Naive thymus-derived CD4-positive, alpha-beta T cell (primary cell): ENCODE measurements around the gene LUZP2. TPM values are rescaled to one million over a fixed set of nuclear protein-coding genes. Genes with fewer than 3 reads are reported as not detected.
"Not testable (repeated sequence)": the region's sequence is repeated elsewhere in the genome, so short reads cannot be mapped to it uniquely, and the experiment has no call there.

Experiments used
- ATAC-seq: fragments of 150-1000 bp; cut with Tn5 transposase; 2 replicates; pipeline ENCODE4 v1.10.0; 2021; ENCODE audit warnings: mild to moderate bottlenecking, moderate library complexity
- CTCF ChIA-PET: fragments of 350-600 bp; sonication (Branson Sonifier 250); formaldehyde crosslinking; loops from one replicate; lab custom pipeline; 2021; ENCODE audit warnings: antibody characterized with exemption; lab: Charles Lee
- POLR2A ChIA-PET: fragments of 350-600 bp; sonication (Branson Sonifier 250); formaldehyde crosslinking; loops from one replicate; lab custom pipeline; 2021; ENCODE audit warnings: antibody characterized with exemption, inconsistent platforms; lab: Charles Lee
- DNase-seq, 9 donors: peaks; one replicate each; pipeline versions ENCODE4 v3.0.0 to v3.0.0-alpha.2; 2020 to 2022; ENCODE audit warnings: mixed read lengths in 1 of 9
- H3K27ac ChIP-seq: one replicate; pipeline ENCODE4 v1.7.0; 2013; ENCODE audit warnings: mild to moderate bottlenecking, low read depth, low read length, moderate library complexity
- H3K27me3 ChIP-seq, 2 donors: one replicate each; pipeline ENCODE4 v1.7.0; 2013; ENCODE audit warnings: low read length in 2 of 2, mild to moderate bottlenecking in 2 of 2, moderate library complexity in 2 of 2; ENCODE audit not compliant: control insufficient read depth in 2 of 2, insufficient read depth in 2 of 2
- H3K36me3 ChIP-seq, 3 experiments: 1 replicate in 2 of 3; 2 replicates in 1 of 3; pipeline ENCODE4 v1.7.0; 2013; ENCODE audit warnings: low read length in 3 of 3, mild to moderate bottlenecking in 3 of 3, moderate library complexity in 1 of 3; ENCODE audit not compliant: insufficient read depth in 3 of 3, control insufficient read depth in 2 of 3
- H3K4me1 ChIP-seq, 2 donors: one replicate each; pipeline ENCODE4 v1.7.0; 2013; ENCODE audit warnings: low read length in 2 of 2, mild to moderate bottlenecking in 2 of 2, moderate library complexity in 1 of 2; ENCODE audit not compliant: control insufficient read depth in 2 of 2, insufficient read depth in 2 of 2
- H3K4me3 ChIP-seq: 2 replicates; pipeline ENCODE4 v1.7.0; 2013; ENCODE audit warnings: mild to moderate bottlenecking, low read length
- H3K9me3 ChIP-seq, 3 experiments: 1 replicate in 2 of 3; 2 replicates in 1 of 3; pipeline ENCODE4 v1.7.0; 2013; ENCODE audit warnings: low read length in 3 of 3; ENCODE audit not compliant: control insufficient read depth in 2 of 3
- H3K27ac Mint-ChIP-seq, 9 donors: one replicate each; pipeline ENCODE4 v1.8.0; 2020 to 2022; ENCODE audit warnings: mixed read lengths in 9 of 9, mild to moderate bottlenecking in 8 of 9, moderate library complexity in 5 of 9, inconsistent platforms in 2 of 9
- H3K27me3 Mint-ChIP-seq, 5 donors: one replicate each; pipeline ENCODE4 v1.8.0; 2021 to 2022; ENCODE audit warnings: mixed read lengths in 5 of 5, mild to moderate bottlenecking in 1 of 5
- H3K36me3 Mint-ChIP-seq, 5 donors: one replicate each; pipeline ENCODE4 v1.8.0; 2020 to 2022; ENCODE audit warnings: mixed read lengths in 5 of 5, mild to moderate bottlenecking in 3 of 5, inconsistent platforms in 1 of 5
- H3K4me1 Mint-ChIP-seq, 7 donors: one replicate each; pipeline ENCODE4 v1.8.0; 2020 to 2022; ENCODE audit warnings: mixed read lengths in 7 of 7, mild to moderate bottlenecking in 3 of 7, inconsistent platforms in 1 of 7
- H3K4me3 Mint-ChIP-seq, 10 donors: one replicate each; pipeline ENCODE4 v1.8.0; 2020 to 2022; ENCODE audit warnings: mild to moderate bottlenecking in 10 of 10, mixed read lengths in 10 of 10, moderate library complexity in 6 of 10, inconsistent platforms in 2 of 10
- H3K9me3 Mint-ChIP-seq, 11 donors: one replicate each; pipeline ENCODE4 v1.8.0; 2020 to 2022; ENCODE audit warnings: mixed read lengths in 11 of 11, mild to moderate bottlenecking in 4 of 11, inconsistent platforms in 1 of 11, moderate library complexity in 1 of 11
- intact Hi-C, 2 donors: fragments of 100-400 bp; cut with micrococcal nuclease; formaldehyde crosslinking; loops; one replicate each; pipeline ENCODE4 v1.15.1; 2023
- polyA plus RNA-seq, 2 donors: library from polyadenylated mRNA; unstranded; fragments of 300-500 nt; fragmentation: Illumina TruSeq; gene quantifications; one replicate each; pipeline ENCODE4 v1.2.3, GENCODE V29; 2021
- total RNA-seq, 6 experiments: library from RNA in 5 of 6; stranded (reverse) in 5 of 6; gene quantifications; 1 replicate in 5 of 6; 2 replicates in 1 of 6; pipeline ENCODE4 v1.2.3 and lab custom pipeline; 2021 to 2026

The LUZP2 gene
- total and polyA plus RNA-seq, 7 experiments from 2014 or later = not detected

DNA sequence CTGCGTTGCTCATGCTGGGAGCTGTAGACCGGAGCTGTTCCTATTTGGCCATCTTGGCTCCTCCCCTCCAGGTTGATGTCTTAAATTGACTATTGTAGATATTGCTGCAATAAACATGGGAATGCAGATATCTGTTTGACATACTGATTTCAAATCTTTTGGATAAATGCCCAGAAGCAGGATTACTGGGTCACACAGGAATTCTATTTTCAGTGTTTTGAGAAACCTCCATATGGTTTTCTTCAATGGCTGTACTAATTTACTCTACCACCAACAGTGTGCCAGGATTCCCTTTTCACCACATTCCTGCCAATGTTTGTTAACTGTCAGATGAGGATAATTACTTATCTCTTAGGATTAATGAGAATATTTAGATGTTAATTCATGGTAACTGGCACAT is 467.0 kb downstream of the LUZP2 start:
- ChIA-PET POLR2A (no interaction called here), CTCF (no interaction called here)
- Mint-ChIP-seq H3K27me3 (no peaks in the 10 kb centered on the region), H3K36me3 (peaks cover 0 to 4% (median 0%) of the 10 kb centered on the region in 5 donors), H3K4me3 (no peak overlapping the region), H3K27ac (no peak overlapping the region), H3K4me1 (no peaks in the 10 kb centered on the region), H3K9me3 (peaks cover 0 to 11% (median 5%) of the 10 kb centered on the region in 11 donors)
- Histone ChIP-seq H3K27me3 (no peaks in the 10 kb centered on the region), H3K36me3 (no peaks in the 10 kb centered on the region), H3K4me1 (no peaks in the 10 kb centered on the region), H3K9me3 (no peaks in the 10 kb centered on the region), H3K27ac (no peak overlapping the region), H3K4me3 (no peak overlapping the region)
- no peak for DNase-seq
- no peak for ATAC-seq
- intact Hi-C loops = no loop called here

DNA sequence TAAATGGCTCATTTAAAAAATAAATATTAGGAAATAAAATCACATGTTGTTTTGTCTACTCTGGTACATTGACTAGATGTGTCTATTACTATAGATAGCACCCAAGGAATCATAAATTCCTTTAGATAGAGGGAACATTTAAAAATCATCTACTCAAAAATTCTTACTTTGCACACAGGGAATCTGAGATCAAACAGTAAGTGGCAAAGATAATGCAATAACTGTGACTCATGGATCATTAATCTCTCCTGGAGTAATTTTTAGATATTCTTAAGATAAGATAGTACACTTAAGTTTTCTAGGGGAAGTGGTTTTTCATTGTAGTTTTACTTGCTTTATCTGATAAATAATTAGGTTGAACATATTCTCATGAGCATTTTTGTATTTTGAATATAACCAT is 468.9 kb downstream of the LUZP2 start:
- Mint-ChIP-seq H3K36me3 (peaks cover 0 to 4% (median 0%) of the 10 kb centered on the region in 5 donors), H3K9me3 (peaks cover 3 to 11% (median 5%) of the 10 kb centered on the region in 11 donors), H3K4me3 (no peak overlapping the region), H3K27me3 (no peaks in the 10 kb centered on the region), H3K4me1 (no peaks in the 10 kb centered on the region), H3K27ac (no peak overlapping the region)
- Histone ChIP-seq H3K9me3 (no peaks in the 10 kb centered on the region), H3K27me3 (no peaks in the 10 kb centered on the region), H3K4me1 (no peaks in the 10 kb centered on the region), H3K27ac (no peak overlapping the region), H3K36me3 (no peaks in the 10 kb centered on the region), H3K4me3 (no peak overlapping the region)
- DNase-seq (no peak), ATAC-seq (no peak)
- ChIA-PET CTCF (no interaction called here), POLR2A (no interaction called here)
- intact Hi-C loops = no loop called here

DNA sequence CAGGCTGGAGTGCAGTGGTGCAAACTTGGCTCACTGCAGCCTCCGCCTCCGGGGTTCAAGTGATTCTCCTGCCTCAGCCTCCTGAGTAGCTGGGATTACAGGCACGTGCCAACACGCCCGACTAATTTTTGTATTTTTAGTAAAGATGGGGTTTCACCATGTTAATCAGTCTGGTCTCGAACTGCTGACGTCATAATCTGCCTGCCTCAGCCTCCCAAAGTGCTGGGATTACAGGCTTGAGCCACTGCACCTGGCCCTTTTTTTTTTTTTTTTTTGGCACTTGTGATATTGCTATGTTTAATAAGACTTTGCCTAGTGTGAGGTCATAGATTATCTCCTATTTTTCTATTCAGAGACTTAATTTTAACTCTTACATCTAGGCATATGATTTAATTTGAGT is 497.1 kb downstream of the LUZP2 start:
- H3K27ac Mint-ChIP-seq, CTCF ChIA-PET, H3K36me3 ChIP-seq, H3K4me1 Mint-ChIP-seq, DNase-seq, H3K27me3 ChIP-seq, H3K4me1 ChIP-seq, ATAC-seq, intact Hi-C loops, H3K4me3 Mint-ChIP-seq, H3K36me3 Mint-ChIP-seq, POLR2A ChIA-PET, H3K27ac ChIP-seq, H3K27me3 Mint-ChIP-seq, H3K9me3 ChIP-seq, H3K4me3 ChIP-seq: not testable (repeated sequence)
- peaks cover 0 to 23% (median 4%) of the 10 kb centered on the region in 11 donors for H3K9me3 Mint-ChIP-seq

DNA sequence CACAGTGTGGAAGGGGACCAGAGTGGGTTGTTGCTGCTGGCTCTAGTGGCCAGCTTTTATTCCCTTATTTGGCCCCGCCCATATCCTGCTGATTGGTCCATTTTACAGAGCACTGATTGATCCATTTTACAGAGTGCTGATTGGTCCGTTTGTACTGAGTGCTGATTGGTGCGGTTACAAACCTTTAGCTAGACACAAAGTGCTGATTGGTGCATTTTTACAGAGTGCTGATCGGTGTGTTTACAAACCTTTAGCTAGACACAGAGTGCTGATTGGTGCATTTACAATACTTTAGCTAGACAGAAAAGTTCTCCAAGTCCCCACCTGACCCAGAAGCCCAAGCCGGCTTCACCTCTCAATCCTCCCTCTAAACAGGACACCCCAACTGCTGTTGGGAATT is 503.1 kb downstream of the LUZP2 start:
- H3K4me1 ChIP-seq, H3K27me3 Mint-ChIP-seq, DNase-seq, H3K4me3 Mint-ChIP-seq, intact Hi-C loops, H3K36me3 Mint-ChIP-seq, POLR2A ChIA-PET, H3K27ac ChIP-seq, ATAC-seq, CTCF ChIA-PET, H3K4me3 ChIP-seq, H3K27me3 ChIP-seq, H3K4me1 Mint-ChIP-seq, H3K27ac Mint-ChIP-seq, H3K9me3 ChIP-seq, H3K36me3 ChIP-seq: not testable (repeated sequence)
- peaks cover 0 to 14% (median 8%) of the 10 kb centered on the region in 11 donors for H3K9me3 Mint-ChIP-seq

DNA sequence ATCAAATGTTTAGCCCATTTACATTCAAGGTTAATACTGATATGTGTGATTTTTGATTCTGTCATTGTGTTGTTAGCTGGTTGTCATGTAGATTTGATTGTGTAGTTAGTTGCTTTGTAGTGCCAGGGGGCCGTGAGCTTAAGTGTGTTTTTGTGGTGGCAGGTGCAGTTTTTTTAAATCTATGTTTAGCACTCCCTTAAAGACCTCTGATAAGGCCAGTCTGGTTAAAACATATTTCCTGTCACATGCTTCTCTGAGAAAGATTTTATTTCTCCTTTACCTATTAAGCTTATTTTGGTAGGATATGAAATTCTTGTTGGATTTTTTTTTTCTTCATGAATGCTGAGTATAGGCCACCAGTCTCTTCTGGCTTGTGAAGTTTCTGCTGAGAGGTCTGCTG is 540.6 kb downstream of the LUZP2 start:
- Histone ChIP-seq H3K27ac (no peak overlapping the region), H3K4me1 (no peaks in the 10 kb centered on the region), H3K36me3 (no peaks in the 10 kb centered on the region), H3K27me3 (no peaks in the 10 kb centered on the region), H3K9me3 (peaks cover 0 to 8% (median 0%) of the 10 kb centered on the region in 3 experiments), H3K4me3 (no peak overlapping the region)
- ATAC-seq = no peak
- Mint-ChIP-seq H3K4me1 (no peaks in the 10 kb centered on the region), H3K4me3 (no peak overlapping the region), H3K27ac (no peak overlapping the region), H3K9me3 (peaks cover 3 to 44% (median 13%) of the 10 kb centered on the region in 11 donors), H3K36me3 (no peaks in the 10 kb centered on the region), H3K27me3 (no peaks in the 10 kb centered on the region)
- ChIA-PET CTCF (no interaction called here), POLR2A (no interaction called here)
- no peak for DNase-seq
- intact Hi-C loops = no loop called here

DNA sequence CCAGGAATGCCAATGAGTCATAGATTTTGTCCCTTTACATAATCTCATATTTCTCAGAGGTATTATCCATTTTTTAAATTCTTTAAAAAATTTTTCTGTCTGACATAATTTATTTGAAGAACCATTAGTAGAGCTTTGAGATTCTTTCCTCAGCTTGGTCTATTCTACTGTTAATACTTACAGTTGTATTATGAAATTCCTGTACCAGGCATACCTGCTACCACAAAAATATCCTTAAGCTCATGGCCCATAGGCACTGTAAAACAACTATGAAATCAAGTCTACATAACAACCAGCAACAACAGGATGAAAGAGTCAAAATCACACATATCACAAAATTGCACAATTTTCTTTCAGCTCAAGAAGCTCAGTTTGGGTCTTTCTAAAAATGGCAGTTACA is 541.3 kb downstream of the LUZP2 start:
- H3K36me3 Mint-ChIP-seq = no peaks in the 10 kb centered on the region
- Histone ChIP-seq H3K27ac (no peak overlapping the region), H3K36me3 (no peaks in the 10 kb centered on the region), H3K9me3 (peaks cover 0 to 8% (median 0%) of the 10 kb centered on the region in 3 experiments), H3K4me1 (no peaks in the 10 kb centered on the region), H3K4me3 (no peak overlapping the region), H3K27me3 (no peaks in the 10 kb centered on the region)
- H3K4me1 Mint-ChIP-seq = no peaks in the 10 kb centered on the region
- no peaks in the 10 kb centered on the region for H3K27me3 Mint-ChIP-seq
- H3K27ac Mint-ChIP-seq = no peak overlapping the region
- no peak for ATAC-seq
- POLR2A ChIA-PET = no interaction called here
- H3K9me3 Mint-ChIP-seq = peaks cover 4 to 44% (median 14%) of the 10 kb centered on the region in 11 donors
- no peak for DNase-seq
- H3K4me3 Mint-ChIP-seq = no peak overlapping the region
- intact Hi-C loops = no loop called here
- CTCF ChIA-PET = no interaction called here

DNA sequence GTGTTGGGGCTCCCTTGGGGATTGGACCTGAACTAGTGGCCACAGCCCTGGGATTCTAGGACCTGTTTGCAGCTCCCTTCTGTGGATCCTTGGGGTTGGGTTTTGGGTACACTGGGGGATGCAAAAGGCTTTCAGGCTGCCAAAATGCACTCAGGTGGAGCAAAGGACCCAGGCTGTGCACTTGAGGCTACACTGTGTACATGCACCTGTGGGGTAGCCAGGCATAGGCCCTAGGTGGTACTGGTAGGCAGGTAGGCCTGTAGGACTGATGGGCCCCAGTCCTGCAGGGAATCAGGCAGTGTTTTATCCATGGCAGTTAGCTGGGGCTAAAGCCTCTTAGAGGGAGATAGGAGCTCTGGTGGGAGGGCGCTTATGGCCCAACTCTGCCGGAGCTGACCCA is 542.3 kb downstream of the LUZP2 start:
- Mint-ChIP-seq H3K4me1 (no peaks in the 10 kb centered on the region), H3K4me3 (no peak overlapping the region)
- POLR2A ChIA-PET = no interaction called here

More for the DNA sequence above, 542.3 kb downstream of the LUZP2 start:
- Histone ChIP-seq H3K4me3 (no peak overlapping the region), H3K27me3 (no peaks in the 10 kb centered on the region), H3K36me3 (no peaks in the 10 kb centered on the region), H3K9me3 (peaks cover 0 to 8% (median 0%) of the 10 kb centered on the region in 3 experiments), H3K27ac (no peak overlapping the region), H3K4me1 (no peaks in the 10 kb centered on the region)
- Mint-ChIP-seq H3K36me3 (no peaks in the 10 kb centered on the region), H3K9me3 (peaks cover 4 to 41% (median 10%) of the 10 kb centered on the region in 11 donors), H3K27ac (no peak overlapping the region), H3K27me3 (no peaks in the 10 kb centered on the region)
- DNase-seq = peak in 1 of 9 donors; percentile 7
- CTCF ChIA-PET = no interaction called here
- ATAC-seq = no peak
- intact Hi-C loops = no loop called here
